HG02763 (cell line): ENCODE data around the gene GTPBP8.
"Not testable (repeated sequence)": the region's sequence is repeated elsewhere in the genome, so short reads cannot be mapped to it uniquely, and the experiment has no call there.

ENCODE experiments used
- ATAC-seq: cut with Tn5 transposase; IDR thresholded peaks from one replicate; pipeline ENCODE4 v1.9.1; 2021; ENCODE audit warnings: mild to moderate bottlenecking, moderate library complexity; ENCODE audit not compliant: unreplicated experiment

GTPBP8 gene

DNA sequence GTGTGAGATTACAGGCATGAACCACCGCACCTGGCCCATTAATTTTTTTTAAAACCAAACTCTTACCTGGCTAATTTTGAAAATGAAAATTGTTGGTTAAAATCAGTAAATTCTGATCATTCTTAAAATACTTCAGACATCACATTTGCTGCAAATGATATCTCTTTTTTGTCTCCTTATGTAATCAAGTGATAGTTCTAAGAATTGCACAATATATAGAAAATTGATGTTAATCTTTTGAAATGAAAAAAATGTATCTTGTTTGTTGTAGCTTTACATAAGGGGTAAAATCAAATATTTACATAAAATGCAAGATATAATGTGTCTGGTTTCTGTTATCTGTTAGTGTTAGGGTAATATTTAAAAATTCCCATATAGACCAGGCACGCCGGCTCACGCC lies 5.0 kb downstream of the GTPBP8 start:
- ATAC-seq = no peak

DNA sequence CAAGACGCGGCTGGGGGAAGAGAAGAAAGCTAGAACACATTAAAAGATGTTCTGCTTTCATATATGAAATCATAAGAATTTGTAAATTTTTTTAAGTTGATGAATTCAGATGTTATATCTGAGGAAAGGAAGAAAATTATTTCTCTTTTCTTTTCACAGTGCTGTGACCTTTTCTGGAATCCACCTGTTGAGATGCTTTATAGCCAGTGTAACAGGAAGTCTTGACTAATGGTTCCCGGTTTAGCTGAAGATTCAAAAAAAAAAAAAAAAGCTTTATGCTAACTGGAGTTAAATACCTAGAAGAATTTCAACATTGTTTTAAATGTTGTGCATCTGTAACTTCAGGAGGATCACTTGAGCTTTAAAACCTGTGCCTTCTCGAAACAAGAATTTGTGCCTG lies 9.9 kb downstream of the GTPBP8 start:
- ATAC-seq = no peak

DNA sequence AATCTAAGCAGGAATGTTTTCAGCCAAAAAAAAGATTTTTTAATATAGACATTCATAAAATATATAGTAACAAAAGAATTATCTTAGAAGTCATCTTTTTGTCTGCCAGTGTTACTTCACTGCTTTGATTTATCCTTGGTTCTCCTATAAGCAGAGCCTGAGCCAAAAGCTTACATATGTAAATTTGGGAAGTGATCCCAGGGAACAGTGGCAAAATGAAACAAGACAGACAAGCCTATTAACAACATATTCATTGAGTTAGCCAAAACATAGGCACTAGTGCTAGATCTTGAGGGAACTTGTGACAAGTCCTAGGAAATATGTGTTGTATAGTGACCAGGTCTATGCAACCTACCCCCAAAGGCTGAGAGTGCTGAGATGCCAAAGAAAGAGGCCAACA lies 11.3 kb downstream of the GTPBP8 start:
- no peak for ATAC-seq

GRCh38 chr3:113002679-113003078 lies 11.9 kb downstream of the GTPBP8 start:
- no peak for ATAC-seq

- no peak for ATAC-seq
These were observed 14.8 kb downstream of the GTPBP8 start for GRCh38 chr3:113005611-113006010.

GRCh38 chr3:113006359-113007056 lies 15.7 kb downstream of the GTPBP8 start:
- no peak for ATAC-seq

DNA sequence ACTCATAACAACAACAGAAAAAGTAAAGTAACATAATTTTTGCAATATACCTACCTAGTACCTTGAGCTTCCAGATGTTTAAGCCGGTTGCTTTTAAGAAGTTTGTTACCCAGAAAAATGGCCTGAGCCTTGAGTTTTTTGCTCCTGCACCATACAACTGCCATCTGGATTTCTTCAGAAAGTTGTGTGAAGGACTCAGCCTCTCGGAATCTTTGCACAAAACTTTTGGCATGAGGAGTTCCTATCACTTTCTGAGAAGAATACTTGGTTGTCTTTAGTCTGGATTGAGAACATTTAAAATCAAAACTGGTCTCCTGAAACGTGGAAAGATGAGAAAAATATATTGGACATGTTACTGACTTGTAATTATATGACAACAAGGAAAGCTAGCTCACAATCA lies 17.3 kb downstream of the GTPBP8 start:
- no peak for ATAC-seq

DNA sequence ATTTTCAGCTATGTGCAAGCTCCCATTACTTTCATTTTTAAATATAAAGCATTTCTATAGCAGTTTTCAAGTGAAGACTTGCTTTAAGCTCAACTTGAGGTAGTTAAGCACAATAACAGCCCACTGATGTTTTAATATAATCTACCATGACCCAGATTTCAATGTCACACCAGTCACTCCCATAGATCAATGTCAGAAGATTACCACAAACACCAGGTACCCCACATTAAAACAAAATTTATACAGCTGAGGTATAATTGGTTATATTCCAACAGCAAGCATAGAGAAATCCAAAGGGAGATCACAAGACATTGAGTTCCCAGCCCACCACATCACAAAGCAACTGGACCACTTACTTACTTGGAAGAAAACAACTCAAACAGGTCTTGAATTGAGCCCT lies 22.8 kb downstream of the GTPBP8 start:
- ATAC-seq = no peak

- no peak for ATAC-seq
These were observed 27.9 kb downstream of the GTPBP8 start for GRCh38 chr3:113018536-113019181.

DNA sequence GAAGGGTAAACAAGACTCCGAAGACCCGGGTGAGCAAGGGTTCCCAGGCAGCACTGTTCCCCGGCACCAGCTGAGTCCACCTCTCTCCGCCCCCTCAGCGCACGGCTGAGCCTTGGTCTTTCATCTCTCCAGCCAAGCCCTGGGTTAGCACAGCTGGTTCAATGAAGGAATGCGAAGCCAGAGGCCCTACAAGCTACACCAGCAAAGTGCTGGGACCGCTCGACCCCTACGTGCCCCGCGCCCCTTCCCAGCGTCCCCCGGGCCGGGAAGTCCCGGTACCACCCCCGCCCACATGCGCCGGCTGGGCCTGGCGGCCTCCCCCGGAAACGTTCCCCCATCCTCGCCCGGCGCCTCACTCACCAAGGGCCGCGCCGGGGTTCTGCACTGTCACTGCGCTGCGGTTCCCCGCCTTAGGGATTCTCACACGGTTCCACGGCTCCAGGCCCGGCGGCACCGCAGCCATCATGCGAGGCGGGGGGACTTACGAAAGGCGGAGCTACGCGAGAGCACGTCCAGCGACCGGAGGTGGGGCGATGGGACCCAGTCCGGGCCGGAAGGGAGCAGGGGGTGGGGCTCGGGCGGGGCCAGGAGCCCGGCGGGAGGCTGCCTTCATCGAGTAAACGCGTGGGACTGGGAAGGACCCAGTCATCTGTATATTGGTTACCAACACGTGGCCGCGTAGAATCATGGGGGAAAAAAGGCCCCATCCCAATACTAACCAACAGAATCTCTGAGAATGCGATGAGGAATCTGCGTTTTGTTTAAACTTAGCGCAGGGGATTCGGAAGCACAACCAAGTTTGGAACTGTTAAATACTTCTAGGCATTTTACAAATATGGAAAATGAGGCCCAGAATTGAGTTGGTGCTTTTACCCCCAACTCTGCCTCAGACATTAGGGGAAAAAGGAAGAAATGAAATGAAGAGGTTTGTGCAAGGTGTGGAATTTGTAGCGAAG lies 28.7 kb downstream of the GTPBP8 start:
- ATAC-seq = peak; percentile 84

GRCh38 chr3:113021471-113021870 lies 30.7 kb downstream of the GTPBP8 start:
- ATAC-seq = no peak

DNA sequence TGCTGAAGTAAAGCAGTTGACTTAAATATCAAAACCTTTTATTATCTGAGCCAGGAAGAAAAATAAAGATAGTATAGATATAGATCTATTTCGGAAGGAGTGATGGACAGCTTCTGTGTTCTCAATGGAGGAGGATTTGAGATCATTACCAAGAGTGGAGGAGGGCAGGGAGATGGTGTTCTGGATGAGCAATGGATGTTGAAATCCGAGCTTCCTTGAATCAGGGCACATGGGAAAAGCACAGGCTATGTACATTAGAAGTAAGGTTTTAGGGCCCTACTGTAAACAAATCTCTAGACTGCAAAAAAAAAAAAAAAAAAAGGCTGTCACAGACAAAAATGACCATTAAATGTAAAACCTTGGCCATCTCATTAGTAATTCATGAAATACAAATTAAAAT lies 43.2 kb downstream of the GTPBP8 start:
- ATAC-seq = no peak

DNA sequence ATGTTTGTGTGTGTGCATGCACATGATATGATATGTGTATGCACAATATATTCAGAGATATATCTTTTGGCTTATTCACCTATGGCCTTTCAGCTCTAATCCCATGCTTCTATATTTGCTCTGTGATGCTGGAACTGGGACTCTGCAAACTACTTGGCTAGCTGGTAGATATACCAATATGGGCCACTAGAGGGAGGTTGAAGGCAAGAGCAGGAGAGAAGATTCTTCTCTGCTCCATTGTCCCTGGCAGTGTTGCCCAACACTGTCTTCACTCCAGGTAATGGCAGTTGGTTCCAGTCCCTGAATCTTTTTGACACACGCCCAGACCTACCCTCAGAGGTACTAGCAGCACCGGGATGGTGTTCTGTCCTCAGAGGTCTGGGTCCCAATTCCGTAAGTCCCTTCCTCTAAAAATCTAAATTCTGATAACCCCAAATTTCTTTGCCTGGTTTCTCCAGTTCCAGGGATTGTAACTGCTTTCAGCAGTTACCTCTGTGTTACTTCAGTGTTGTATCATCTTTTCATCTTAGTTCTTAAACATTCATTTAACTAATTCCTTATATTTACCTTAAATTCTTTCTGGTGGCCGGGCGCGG lies 44.7 kb downstream of the GTPBP8 start:
- ATAC-seq = no peak

DNA sequence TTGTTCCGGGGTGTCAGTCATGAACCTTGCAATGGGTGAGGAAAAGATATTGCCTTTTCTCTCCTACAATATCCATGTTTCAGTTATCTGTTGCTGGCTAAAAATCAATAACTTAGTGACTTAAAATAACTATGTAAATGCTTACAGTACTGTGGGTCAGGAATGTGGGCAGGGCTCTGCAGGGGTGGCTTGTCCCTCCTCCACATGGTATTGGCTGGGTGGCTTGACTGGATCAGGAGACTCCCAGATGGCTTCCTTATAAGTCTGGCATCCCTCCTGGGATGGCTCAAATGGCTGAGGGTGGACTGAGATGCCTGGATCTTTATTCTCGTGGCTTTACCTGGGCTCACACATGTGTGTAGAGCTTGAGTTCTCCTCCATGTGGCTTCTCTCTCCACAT lies 47.5 kb downstream of the GTPBP8 start:
- ATAC-seq = no peak

DNA sequence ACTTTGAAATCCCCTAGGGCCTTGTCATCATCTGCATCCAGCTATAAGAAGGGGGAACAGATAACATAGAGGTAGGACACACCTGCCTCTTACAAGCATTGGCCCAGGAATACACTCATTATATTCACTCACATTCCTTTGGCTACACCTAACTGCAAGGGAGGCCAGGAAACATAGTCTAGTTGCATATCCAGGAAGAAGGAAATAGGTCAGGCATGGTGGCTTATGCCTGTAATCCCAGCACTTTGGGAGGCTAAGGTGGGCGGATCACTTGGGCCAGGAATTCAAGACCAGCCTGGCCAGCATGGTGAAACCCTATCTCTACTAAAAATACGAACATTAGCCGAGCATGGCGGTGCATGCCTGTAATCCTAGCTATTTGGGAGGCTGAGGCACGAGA lies 48.8 kb downstream of the GTPBP8 start:
- no peak for ATAC-seq

GRCh38 chr3:113040231-113040630 lies 49.4 kb downstream of the GTPBP8 start:
- ATAC-seq = no peak

DNA sequence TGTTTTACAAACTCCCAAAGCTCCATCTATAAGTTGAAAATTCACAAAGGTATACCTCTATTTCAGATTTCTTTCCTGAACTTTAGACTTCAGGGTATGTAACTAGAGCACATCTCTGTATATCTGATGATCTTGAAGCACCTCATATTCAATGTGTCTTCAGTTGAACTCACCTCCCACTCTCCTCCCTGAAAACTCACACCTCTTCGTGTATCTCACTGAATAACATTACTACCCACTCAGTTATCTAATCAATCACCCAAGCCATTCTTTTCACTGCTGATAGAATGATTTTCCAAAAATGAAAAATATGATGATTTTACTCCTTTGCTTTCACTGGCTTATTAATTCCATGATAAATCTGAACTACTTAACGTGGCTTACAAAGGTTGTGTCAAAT lies 52.9 kb downstream of the GTPBP8 start:
- ATAC-seq = no peak

DNA sequence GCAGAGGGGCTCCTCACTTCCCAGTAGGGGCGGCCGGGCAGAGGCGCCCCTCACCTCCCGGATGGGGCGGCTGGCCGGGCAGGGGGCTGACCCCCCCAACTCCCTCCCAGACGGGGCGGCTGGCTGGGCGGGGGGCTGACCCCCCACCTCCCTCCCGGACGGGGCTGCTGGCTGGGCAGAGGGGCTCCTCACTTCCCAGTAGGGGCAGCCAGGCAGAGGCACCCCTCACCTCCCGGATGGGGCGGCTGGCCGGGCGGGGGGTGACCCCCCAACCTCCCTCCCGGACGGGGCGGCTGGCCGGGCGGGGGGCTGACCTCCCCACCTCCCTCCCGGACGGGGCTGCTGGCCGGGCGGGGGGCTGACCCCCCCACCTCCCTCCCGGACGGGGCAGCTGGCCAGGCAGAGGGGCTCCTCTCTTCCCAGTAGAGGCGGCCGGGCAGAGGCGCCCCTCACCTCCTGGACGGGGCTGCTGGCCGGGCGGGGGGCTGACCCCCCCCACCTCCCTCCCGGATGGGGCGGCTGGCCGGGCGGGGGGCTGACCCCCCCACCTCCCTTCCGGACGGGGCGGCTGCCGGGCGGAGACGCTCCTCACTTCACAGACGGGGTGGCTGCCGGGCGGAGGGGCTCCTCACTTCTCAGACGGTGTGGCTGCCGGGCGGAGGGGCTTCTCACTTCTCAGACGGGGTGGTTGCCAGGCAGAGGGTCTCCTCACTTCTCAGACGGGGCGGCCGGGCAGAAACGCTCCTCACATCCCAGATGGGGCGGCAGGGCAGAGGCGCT lies 55.6 kb downstream of the GTPBP8 start:
- ATAC-seq = not testable (repeated sequence)

DNA sequence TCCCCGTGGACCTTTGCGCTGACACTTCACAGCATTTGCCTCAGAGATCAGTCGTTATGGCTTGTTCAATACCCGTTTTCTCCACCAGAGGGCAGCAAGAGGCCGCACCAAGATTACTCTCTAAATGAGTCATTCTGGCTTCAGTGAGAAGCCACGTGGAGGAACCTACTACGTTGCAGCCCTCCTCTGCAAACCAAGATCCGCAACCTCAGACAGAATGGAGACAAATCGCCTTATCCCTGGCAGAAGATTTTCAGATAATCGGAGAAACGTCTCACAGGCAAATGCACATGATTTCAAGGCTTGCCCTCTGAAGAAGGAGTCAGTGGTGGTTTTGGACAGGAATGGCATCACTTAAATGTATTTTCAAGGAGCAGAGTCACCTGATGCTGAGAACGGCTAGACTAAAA lies 60.5 kb downstream of the GTPBP8 start:
- ATAC-seq = peak; percentile 95
